ENCODE data around the gene CTSA.
"Not testable (repeated sequence)": the region's sequence is repeated elsewhere in the genome, so short reads cannot be mapped to it uniquely, and the experiment has no call there.

The CTSA gene

DNA sequence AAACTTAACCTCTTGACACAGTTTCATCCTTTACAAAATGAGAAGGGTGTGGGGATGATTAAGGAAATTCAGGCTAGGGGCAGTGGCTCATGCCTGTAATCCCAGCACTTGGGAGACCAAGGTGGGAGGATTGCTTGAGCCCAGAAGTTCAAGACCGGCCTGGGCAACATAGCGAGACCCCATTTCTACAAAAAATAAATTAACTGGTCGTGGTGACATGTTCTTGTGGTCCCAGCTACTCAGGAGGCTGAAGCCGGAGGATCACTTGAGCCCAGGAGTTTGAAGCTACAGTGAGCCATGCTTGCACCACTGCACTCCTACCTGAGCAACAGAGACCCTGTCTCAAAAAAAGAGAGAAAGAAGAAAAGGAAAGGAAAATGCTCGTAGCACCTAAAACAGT, 24.7 kb upstream of the CTSA start:
- no peak for DNase-seq (ENCODE audit: low read depth in 2 of 2, low spot score in 1 of 2)

DNA sequence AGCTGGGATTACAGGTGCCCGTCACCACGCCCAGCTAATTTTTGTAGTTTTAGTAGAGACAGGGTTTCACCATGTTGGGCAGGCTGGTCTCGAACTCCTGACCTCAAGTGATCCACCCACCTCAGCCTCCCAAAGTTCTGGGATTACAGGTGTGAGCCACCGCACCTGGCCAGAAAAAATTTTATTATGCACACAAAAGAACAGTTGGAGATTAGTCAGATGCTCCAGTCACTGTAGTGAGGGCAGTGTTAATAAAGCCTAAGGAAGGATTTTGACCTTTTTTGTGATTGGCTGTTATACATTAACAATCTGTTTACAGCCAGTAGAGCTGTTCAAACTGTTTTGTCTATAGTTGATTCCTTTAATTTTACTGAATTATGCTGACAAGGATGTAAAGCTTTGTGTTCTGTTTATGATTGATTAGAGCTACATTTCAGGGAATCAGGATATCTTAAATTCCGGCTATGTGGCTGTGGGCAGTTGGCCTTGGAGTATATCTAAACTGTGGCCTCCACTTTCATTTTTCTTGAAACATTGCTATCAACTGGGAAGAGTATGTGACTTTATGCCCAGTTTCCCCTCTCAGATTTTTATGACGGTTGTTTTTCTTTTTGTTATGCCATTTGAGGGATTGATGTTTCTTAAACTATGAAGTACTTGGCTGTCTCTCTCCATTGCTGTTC, 23.9 kb upstream of the CTSA start:
- no peak for DNase-seq (ENCODE audit: low read depth in 2 of 2, low spot score in 1 of 2)

DNA sequence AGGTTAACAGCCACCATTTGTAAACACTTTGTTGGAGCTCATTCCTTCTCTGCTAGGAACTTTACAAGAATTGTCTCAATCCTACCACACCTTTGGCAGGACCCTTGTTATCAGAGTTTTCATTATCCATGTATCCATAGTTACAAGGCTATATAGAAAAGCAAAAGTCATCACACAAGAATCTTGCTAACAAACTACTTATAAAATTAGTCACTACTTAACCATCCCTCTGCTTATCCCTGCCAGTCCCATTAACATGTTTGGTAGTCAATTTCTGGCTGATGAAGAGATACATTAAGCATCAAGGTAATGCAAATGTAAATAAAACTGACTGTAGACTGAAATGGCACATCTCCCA, 23.3 kb upstream of the CTSA start:
- no peak for DNase-seq (ENCODE audit: low read depth in 2 of 2, low spot score in 1 of 2)

DNA sequence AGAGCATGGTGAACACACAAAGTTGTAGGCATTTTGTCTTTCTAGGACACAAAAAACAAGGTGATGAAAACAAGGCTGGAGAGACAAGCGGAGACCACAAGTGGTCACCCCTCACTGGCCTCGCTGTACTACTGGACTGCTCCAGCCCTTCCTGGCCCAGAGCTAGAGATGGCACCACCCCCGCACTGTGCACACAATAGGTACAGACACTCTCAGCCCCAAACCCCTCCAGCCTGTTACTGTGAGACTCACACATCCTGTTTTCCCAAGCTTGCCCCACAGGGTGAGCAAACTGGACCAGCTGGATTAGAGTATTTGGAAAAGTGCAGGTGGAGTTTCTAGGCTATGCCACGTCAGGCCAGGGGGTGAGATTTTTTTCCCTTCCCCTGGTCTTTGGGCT, 18.5 kb upstream of the CTSA start:
- DNase-seq (ENCODE audit: low read depth in 2 of 2, low spot score in 1 of 2) = no peak

DNA sequence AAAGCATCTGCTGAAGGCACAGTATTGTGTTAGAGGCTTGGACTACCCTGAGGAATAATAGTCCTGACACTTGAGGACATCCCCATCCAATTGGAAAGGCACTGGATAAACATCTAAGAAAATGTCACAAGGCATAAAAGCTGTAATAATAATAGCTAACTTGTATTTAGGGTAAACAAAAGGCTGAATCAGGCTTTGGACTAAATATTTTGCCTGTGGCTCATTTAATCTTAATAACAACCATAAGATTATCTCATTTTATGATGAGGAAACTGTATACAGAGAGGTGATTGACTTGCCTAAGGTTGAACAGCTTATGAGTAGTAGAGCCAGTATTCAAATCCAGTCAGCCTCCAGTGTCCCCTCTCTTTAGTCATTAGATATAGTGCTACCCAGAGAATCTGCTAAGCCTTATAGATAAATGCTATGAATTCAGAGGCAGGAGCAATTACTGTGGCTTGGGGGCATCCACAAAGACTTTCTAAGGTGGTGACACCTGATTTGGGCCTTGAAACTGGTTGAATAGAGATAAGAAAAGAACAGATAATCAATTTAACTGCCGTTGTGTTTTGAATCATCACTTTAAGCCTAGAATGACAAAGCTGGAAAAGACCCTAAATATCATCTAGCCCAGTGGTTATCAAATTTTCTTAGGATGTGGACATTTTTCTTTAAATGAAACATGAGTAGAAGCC, 17.6 kb upstream of the CTSA start:
- no peak for DNase-seq (ENCODE audit: low read depth in 2 of 2, low spot score in 1 of 2)

DNA sequence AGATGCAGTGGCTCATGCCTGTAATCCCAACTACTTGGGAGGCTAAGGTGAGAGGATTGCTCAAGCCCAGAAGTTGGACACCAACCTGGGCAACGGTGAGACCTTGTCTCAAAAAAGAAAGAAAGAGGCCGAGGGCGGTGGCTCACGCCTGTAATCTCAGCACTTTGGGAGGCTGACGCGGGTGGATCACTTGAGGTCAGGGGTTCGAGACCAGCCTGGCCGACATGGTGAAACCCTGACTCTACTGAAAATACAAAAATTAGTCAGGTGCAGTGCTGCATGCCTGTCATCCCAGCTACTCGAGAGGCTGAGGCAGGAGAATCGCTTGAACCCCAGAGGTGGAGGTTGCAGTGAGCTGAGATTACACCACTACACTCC, 17.0 kb upstream of the CTSA start:
- DNase-seq (ENCODE audit: low read depth in 2 of 2, low spot score in 1 of 2) = not testable (repeated sequence)

DNA sequence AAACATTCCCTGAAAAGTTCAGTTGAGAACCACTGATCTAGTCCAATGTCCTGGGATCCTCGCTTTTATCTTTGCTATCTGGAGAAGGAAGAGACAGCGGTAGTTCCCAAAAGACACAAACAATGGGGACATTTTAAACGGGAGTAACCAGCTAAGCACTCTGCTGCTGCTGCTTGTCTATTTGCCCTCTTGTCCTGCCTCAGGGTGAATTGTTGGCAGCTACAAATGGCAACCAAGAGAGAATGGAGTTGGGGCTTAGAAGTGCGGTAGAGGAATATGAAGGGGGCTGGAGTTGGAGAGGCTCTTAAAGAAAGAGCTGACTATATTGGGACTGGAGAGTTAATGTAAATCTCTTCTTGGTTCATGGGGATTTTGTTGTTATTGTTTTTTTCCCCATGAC, 16.6 kb upstream of the CTSA start:
- no peak for DNase-seq (ENCODE audit: low read depth in 2 of 2, low spot score in 1 of 2)

DNA sequence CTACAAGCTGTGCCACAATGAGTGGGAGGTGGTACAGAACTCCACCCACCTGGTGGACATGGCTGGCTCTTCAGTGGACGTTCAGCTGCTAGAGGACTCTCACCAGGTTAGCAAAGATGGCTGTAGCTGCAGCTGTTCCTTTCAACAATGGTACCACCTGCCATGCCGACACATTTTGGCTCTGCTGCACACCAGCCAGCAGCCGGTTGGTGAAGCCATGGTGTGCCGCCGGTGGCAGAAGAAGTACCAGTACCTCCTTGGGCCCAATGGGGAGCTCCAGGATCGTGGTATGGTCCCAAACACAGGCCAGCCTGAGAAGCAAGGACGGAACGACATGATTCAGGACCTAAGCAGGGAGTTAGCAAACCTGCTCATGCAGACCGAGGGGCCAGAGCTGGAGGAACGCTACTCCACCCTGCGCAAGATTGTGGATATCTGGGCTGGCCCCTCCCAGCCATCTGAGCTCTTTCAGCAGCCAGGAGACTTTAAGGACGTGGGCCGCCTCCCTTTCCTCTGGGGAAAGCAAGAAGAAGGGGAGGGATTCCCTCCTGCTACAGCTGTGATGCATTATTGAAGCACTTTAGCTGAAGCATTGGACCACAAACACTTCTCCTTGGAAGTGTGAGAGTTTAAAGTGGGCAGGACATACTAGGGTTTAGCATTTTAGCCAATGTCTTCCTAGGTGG, 12.9 kb upstream of the CTSA start:
- no peak for DNase-seq (ENCODE audit: low read depth in 2 of 2, low spot score in 1 of 2)

DNA sequence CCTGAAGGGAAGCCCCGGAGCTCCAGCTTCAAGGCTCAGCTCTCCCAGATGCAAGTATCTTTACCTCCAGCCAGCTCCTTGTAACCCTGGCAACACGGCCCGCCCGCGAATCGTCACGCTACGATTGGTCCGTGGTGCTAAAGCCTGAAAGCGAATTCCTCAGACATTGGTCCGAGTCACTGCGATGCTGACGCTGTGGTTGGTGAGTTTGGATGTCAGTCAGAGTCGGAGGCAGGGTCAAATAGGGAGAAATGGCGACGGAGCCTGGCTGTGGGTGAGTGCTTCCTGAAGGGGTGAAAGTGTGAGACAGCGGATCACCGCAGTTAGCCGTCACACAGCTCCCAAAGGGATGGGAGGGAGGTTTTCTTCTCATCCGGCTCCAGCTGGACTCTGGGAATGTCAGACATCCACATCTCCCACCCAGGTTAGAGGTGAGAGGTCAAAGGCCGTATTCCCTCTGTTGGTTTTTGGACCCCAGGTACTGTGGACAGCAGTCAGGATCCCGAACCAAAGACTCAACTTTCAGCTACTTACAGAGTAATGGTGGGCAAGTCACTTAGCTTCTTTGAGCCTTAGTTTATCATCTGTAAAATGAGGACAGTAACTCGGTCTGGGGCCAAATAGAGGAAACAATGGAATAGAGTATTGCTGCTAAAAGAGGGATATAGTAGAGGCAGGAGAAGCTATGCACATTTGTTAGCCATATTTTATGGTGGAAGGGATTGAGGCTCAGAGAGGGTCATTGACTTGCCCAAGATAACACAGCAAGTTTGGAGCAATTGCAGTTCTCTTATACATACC, 9.9 kb upstream of the CTSA start, which contains the start of gene ZSWIM1:
ZSWIM1 (plus strand) TSS at position 240 of the 801 bp plus-strand sequence. CDS start 1,366 bp downstream, outside the sequence.
- DNase-seq (ENCODE audit: low read depth in 2 of 2, low spot score in 1 of 2) = peak; percentile 96 to 98

DNA sequence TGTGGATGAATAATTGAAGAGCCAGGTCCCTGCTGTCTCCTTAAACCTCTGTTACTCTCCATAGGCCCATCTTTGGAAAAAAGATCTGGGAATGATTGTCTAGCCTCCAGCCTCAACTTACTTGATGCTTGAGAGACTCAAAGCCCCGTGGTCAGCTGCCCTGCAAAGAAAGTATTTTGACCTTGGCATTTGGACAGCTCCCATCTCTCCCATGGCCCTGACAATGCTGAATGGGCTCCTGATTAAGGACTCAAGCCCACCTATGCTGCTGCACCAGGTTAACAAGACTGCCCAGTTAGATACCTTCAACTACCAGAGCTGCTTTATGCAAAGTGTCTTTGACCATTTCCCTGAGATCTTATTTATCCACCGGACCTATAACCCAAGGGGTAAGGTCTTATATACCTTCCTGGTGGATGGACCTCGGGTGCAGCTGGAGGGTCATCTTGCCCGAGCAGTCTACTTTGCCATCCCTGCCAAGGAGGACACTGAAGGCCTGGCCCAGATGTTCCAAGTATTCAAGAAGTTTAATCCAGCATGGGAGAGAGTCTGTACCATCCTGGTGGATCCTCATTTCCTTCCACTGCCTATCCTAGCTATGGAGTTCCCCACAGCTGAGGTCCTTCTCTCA, 8.6 kb upstream of the CTSA start:
- no peak for DNase-seq (ENCODE audit: low read depth in 2 of 2, low spot score in 1 of 2)

DNA sequence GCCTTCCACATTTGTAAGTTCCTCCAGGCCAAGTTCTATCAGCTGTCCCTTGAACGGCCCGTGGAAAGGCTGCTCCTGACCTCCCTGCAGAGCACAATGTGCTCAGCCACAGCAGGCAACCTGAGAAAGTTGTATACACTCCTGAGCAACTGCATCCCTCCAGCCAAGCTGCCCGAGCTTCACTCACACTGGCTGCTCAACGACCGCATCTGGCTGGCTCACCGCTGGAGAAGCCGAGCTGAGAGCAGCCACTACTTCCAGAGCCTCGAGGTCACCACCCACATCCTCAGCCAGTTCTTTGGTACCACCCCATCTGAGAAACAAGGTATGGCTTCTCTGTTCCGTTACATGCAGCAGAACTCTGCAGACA, 8.1 kb upstream of the CTSA start:
- no peak for DNase-seq (ENCODE audit: low read depth in 2 of 2, low spot score in 1 of 2)

DNA sequence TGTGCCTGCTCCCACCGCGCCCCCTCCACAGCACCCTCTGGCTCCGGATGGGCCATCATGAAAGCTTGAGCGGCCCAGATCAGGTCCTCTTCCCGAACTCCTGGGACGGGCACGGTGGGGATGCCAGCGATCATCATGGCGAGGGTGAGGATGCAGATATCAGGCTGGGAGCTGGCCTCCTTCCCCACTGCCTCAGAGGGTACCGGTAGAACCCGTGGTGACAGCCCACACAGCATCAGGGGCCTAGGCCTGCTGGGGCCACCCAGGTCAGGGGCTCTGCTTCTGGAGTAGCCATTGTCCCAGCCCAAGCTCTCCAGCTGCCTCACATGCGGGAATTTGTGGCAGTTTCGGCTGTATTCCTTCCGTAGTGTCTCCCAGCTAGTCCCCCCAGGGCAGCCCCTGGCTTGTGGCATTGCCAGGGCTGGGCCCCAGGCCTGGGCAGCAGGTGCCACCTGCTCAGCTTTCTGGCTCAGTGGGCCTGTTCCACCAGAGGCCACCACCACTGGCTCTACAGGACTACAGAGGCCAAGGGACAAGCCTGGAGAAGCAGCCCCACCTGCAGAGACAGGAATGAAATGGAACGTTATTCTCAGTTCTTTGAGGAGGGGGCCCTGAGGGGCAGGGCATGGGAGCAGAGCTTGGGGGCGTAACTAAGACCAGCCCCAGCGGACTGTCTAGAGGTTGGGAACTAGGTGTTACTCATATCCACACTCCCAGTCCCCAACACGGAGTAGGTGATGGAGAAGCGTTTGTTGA, 4.4 kb upstream of the CTSA start:
- no peak for DNase-seq (ENCODE audit: low read depth in 2 of 2, low spot score in 1 of 2)

DNA sequence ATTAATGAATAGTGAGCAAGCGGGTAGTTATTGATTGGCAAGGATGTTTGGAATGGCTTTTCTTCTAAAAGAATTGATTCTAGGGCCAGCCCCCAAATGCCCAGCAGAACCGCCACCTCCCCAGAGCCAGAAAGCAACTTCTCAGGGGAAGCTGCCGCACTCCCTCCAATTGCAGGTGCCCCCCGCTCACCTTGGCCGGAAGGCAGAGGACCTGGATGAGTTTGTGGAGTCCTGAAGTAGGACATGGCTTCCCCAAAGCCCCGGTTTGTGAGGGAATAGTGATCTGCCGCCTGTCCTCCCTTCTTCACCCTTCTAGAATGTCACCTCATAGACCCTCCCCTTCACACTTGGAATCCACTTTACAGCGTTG, 3.8 kb upstream of the CTSA start, which contains the start of gene SPATA25:
SPATA25 (minus strand) TSS at position 277 of the 370 bp plus-strand sequence; CDS start at position 245, 32 bp downstream.
- no peak for DNase-seq (ENCODE audit: low read depth in 2 of 2, low spot score in 1 of 2)

DNA sequence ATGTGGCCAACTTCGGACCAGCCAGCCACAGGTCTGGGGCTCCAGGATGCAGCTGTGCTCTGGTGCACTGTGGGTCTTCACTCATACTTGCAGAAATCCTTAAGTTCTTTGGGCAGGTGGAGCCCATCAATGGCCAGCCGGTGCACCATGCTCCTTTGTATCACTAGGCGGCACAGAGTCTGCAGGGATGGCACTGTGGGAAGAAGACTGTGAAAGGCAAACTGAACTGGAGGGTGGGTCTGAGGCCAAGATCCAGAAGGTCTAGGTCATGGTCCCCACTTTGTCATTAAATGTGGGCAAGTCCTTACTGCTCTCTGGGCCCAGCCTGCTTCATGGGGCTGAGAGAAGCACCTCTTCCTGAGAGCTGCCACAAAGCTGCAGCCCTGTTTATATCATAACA, 2.5 kb upstream of the CTSA start:
- DNase-seq (ENCODE audit: low read depth in 2 of 2, low spot score in 1 of 2) = no peak

DNA sequence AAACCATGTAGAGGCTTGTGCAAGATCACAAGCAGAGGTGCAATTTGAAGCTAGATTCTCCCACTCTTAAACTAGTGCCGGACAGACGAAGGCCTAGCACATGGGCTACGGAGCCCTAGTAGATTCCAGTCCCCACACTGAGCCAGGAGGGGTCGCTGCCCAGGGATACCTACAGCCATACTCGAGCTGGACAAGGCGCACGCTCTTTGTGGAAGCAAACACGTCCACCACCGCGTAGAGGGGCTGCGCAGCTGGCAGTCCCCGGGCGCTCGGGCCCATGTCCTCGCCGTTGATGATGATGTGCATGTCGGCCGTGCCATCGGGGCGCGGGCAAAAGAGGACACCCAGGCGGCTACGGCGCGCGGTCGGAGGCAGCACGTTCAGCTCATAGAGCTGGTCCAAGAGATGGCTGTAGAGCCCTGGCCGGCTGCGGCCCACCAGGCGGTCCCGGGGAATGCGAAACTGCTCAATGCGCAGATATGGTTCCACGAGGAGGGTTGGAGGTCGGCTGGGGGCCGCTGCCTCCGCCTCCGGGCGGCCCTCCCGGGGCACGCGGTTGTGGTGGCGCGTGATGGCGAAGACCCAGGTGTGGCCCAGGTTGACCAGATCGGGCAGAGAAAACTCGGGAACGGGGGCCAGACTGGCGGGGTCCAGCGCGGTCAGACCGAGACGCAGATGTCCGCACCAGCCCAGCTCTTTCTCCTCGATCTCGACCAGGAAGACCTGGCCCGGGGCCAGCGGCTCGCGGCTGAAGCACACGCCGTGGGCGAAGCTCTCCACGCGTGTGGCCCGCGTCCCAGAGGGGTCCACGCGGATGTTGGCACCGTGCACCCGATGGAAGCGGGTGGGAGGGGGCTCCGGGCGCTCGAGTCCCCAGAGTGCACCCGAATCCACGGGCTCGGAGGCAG, 804 bp upstream of the CTSA start:
- no peak for DNase-seq (ENCODE audit: low read depth in 2 of 2, low spot score in 1 of 2)

DNA sequence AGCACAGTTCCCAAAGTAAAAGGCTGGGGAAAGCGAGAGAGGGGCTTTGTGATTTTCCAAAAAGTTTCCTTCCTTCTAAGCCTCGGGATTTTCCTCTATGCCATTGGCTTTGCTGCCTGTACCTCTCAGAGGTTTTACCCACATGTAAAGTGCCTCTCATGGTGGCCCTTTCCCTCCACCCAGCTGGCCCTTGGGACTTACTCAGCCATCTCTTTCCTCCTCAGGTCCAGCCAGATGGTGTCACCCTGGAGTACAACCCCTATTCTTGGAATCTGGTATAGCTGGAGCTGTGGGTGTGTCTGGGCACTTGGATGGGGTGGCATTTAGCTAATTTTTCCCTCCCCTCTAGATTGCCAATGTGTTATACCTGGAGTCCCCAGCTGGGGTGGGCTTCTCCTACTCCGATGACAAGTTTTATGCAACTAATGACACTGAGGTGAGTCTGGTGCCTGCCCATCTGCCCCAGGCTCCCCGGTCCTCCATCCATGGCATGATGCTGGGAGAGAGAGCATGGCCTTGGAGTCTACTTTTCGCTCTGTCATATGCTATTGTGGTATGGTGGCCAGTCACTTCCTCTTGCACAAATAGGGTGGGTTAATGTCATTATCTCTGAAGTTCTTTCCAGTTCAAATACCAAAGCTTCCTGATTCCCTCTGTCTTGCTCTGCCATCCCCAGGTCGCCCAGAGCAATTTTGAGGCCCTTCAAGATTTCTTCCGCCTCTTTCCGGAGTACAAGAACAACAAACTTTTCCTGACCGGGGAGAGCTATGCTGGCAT, 1.1 kb downstream of the CTSA start:
- DNase-seq (ENCODE audit: low read depth in 2 of 2, low spot score in 1 of 2) = no peak

DNA sequence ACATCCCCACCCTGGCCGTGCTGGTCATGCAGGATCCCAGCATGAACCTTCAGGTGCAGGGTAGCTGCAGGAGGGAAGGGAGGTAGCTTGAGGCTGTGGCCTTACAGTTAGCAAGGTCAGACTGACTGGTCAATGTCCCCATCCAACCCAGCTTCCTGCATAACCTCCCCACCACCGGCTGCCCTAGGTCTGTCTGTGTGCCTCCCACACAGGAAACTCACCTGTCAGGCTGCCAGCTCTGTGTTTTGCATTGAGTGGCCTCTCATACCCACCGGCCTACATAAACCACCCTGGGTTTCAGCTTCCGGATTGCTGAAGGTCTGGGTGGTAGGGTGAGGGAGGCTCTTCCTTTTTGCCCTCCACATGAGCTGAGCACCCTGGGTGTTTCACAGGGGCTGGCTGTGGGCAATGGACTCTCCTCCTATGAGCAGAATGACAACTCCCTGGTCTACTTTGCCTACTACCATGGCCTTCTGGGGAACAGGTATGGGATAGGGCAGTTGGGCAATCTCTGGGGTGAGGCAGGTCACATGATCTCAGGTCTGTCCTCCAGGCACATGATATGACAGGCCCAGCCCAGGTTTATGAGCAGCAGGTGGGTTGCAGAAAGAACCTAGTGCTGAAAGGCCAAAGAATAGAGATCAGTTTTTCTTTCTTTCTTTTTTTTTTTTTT, 1.8 kb downstream of the CTSA start:
- no peak for DNase-seq (ENCODE audit: low read depth in 2 of 2, low spot score in 1 of 2)

DNA sequence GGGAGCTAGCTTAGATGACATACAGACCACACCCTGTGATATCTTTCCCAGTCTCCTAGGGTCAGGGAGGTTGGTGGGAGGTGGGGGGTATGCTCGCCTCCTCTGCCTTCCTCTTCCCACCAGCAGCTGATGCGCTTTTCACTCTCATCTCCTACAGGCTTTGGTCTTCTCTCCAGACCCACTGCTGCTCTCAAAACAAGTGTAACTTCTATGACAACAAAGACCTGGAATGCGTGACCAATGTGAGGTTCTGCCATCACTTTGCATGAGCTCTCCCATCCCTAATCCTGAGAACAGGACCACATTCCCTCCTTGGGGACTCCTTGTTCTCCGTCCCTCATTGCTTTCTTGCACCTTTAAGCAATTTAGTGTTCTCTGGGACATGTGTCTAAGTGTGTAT, 2.7 kb downstream of the CTSA start:
- no peak for DNase-seq (ENCODE audit: low read depth in 2 of 2, low spot score in 1 of 2)
